ENCODE data around the gene PRRG4.

DNA sequence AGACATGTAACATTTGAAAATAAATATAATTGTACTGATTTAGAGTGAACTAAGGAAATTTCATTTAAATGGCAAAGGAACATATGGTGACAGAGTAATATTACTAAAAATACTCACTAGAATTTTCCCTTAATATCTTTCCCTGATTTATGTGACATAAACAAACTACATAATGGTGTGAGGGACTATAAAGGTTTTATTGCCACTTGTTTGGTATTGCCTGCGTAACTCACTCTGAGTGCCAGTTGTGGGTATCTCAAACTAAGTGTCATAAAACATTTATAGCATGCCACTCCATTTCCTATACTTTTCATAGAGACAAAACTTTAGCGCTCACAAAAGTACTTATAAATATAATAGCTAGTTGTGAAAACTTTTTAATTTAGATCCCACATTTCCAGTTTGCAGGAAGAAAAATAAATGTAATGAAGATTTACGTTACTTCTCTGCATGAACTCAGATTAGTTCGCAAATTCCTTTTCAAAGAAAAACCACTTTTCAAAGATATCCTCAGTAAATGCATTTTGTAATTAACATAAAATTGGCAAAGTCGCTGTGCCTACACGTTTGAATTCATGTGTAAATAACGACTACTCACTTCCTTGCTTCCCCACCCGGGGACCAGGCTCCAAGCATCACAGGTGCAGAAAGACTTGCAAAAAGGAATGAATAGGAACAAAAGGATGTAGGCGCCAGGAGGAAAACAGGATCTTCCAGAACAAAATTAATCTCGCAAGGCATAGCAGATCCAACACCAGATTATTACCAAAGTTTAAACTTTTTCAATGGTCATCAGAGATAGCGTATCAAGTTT lies 61.3 kb downstream of the PRRG4 start:
- TF ChIP-seq POLR2AphosphoS5 (IDR thresholded peaks at IDR 0.05), result no peak
- no peak for TF ChIP-seq EP300 (IDR thresholded peaks at IDR 0.05)
- TF ChIP-seq, protein P1, sequence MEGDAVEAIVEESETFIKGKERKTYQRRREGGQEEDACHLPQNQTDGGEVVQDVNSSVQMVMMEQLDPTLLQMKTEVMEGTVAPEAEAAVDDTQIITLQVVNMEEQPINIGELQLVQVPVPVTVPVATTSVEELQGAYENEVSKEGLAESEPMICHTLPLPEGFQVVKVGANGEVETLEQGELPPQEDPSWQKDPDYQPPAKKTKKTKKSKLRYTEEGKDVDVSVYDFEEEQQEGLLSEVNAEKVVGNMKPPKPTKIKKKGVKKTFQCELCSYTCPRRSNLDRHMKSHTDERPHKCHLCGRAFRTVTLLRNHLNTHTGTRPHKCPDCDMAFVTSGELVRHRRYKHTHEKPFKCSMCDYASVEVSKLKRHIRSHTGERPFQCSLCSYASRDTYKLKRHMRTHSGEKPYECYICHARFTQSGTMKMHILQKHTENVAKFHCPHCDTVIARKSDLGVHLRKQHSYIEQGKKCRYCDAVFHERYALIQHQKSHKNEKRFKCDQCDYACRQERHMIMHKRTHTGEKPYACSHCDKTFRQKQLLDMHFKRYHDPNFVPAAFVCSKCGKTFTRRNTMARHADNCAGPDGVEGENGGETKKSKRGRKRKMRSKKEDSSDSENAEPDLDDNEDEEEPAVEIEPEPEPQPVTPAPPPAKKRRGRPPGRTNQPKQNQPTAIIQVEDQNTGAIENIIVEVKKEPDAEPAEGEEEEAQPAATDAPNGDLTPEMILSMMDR (IDR thresholded peaks at IDR 0.05), result no peak
